HFF-Myc (cell line): Measurements from ENCODE around the gene HSPB7.

Source experiments
- DNase-seq: peaks from one replicate; pipeline ENCODE4 v3.0.0-alpha.2; 2011; ENCODE audit warnings: low read depth; ENCODE audit errors: extremely low read depth
- H3K4me3 ChIP-seq: replicated peaks from 2 replicates; pipeline ENCODE4 v1.5.1; 2011; ENCODE audit warnings: low read depth, mild to moderate bottlenecking, control low read depth, low read length
- CTCF ChIP-seq: IDR thresholded peaks from 2 replicates; pipeline ENCODE4 v1.5.1; 2012; ENCODE audit warnings: mild to moderate bottlenecking, low read depth, low read length, control low read depth; ENCODE audit errors: missing control alignments

HSPB7 gene

GRCh38 chr1:15972409-15972808 lies 45.4 kb downstream of the HSPB7 start:
- DNase-seq = no peak
- TF ChIP-seq CTCF = no peak
- H3K4me3 ChIP-seq = no peak overlapping the region

- H3K4me3 ChIP-seq = no peak overlapping the region
- no peak for DNase-seq
- TF ChIP-seq CTCF = no peak
Observed at GRCh38 chr1:15970911-15971310, 46.9 kb downstream of the HSPB7 start.

- no peak for DNase-seq
- no peak overlapping the region for H3K4me3 ChIP-seq
- TF ChIP-seq CTCF = no peak
Observed at GRCh38 chr1:15969321-15969880, 48.4 kb downstream of the HSPB7 start.

GRCh38 chr1:15968172-15968571 lies 49.7 kb downstream of the HSPB7 start:
- TF ChIP-seq CTCF = no peak
- no peak for DNase-seq
- H3K4me3 ChIP-seq = no peak overlapping the region

DNA sequence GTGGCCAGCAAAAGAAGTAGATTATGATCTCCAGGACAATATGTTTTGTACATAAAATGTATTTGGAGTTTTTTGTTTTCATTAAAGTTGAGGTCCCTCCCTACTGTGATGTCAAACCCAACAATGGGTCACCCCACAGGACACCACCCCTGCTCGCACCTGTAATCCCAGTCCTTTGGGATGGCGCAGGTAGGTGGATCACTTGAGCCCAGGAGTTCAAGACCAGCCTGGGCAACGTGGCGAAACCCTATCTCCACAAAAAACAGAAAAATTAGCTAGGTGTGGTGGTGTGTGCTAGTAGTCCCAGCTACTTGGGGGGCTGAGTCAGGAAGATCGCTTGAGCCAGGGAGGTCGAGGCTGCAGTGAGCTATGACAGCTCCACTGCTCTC lies 50.9 kb downstream of the HSPB7 start:
- TF ChIP-seq CTCF = no peak
- DNase-seq = no peak
- no peak overlapping the region for H3K4me3 ChIP-seq

GRCh38 chr1:15966081-15966955 lies 51.5 kb downstream of the HSPB7 start:
- no peak for DNase-seq
- no peak overlapping the region for H3K4me3 ChIP-seq
- no peak for TF ChIP-seq CTCF
